Naive B cell (primary cell): ENCODE measurements around the gene CFAP90. TPM values are rescaled to one million over a fixed set of nuclear protein-coding genes. Genes with fewer than 3 reads are reported as not detected.

ENCODE experiments used
- ATAC-seq, 2 donors: fragments of 150-1000 bp; cut with Tn5 transposase; 2 replicates each; pipeline ENCODE4 v1.10.0; 2021; ENCODE audit warnings: low read depth in 2 of 2, mild to moderate bottlenecking in 2 of 2, moderate library complexity in 2 of 2
- DNase-seq: peaks from one replicate; pipeline ENCODE4 v3.0.0; 2022
- H3K27ac Mint-ChIP-seq, 6 donors: one replicate each; pipeline ENCODE4 v1.8.0; 2020 to 2022; ENCODE audit warnings: mild to moderate bottlenecking in 6 of 6, mixed read lengths in 6 of 6, moderate library complexity in 5 of 6, inconsistent platforms in 2 of 6
- H3K27me3 Mint-ChIP-seq, 3 donors: one replicate each; pipeline ENCODE4 v1.8.0; 2021 to 2022; ENCODE audit warnings: mixed read lengths in 3 of 3, mild to moderate bottlenecking in 1 of 3
- H3K36me3 Mint-ChIP-seq, 2 donors: one replicate each; pipeline ENCODE4 v1.8.0; 2020 to 2022; ENCODE audit warnings: mixed read lengths in 2 of 2, inconsistent platforms in 1 of 2, mild to moderate bottlenecking in 1 of 2
- H3K4me1 Mint-ChIP-seq, 3 donors: one replicate each; pipeline ENCODE4 v1.8.0; 2020 to 2022; ENCODE audit warnings: mixed read lengths in 3 of 3, inconsistent platforms in 1 of 3, mild to moderate bottlenecking in 1 of 3, moderate library complexity in 1 of 3
- H3K4me3 Mint-ChIP-seq, 8 donors: one replicate each; pipeline ENCODE4 v1.8.0; 2020 to 2022; ENCODE audit warnings: mild to moderate bottlenecking in 8 of 8, mixed read lengths in 8 of 8, moderate library complexity in 8 of 8, inconsistent platforms in 2 of 8
- H3K9me3 Mint-ChIP-seq, 7 donors: one replicate each; pipeline ENCODE4 v1.8.0; 2020 to 2022; ENCODE audit warnings: mixed read lengths in 7 of 7, mild to moderate bottlenecking in 5 of 7, inconsistent platforms in 2 of 7, moderate library complexity in 1 of 7
- polyA plus RNA-seq, 6 donors: library from polyadenylated mRNA; unstranded; fragments of 300-500 nt; fragmentation: Illumina TruSeq; gene quantifications; one replicate each; pipeline ENCODE4 v1.2.3, GENCODE V29; 2021; ENCODE audit warnings: low read depth in 6 of 6

Gene CFAP90
- polyA plus RNA-seq, 6 donors from 2014 or later: not detected

DNA sequence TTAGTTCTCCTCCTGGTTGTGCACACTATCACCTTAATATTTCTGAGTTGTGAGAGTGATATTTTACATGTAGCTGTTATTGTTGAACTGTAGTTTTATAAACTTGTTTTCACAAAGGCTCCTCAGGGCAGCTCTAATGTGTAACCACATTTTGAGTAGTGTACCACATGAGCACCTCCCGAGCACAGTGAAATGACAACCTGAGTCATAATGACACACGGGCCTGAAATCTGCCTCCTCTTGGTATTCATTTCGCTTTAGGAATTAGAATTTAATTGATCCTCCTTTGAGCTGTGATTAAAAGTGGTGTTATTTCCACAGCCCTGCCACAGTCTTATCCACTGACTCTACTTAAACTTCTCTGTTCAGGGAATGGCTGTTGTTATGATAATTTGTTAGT lies 25.9 kb upstream of the CFAP90 start:
- peaks cover 15 to 22% (median 16%) of the 10 kb centered on the region in 3 donors for H3K4me1 Mint-ChIP-seq
- no peak for DNase-seq
- H3K4me3 Mint-ChIP-seq: no peak overlapping the region
- peaks cover 0 to 1% (median 0%) of the 10 kb centered on the region in 7 donors for H3K9me3 Mint-ChIP-seq
- peaks cover 12 to 22% of the 10 kb centered on the region in 2 donors for H3K36me3 Mint-ChIP-seq
- H3K27ac Mint-ChIP-seq: no peak overlapping the region
- no peaks in the 10 kb centered on the region for H3K27me3 Mint-ChIP-seq
- ATAC-seq: no peak

DNA sequence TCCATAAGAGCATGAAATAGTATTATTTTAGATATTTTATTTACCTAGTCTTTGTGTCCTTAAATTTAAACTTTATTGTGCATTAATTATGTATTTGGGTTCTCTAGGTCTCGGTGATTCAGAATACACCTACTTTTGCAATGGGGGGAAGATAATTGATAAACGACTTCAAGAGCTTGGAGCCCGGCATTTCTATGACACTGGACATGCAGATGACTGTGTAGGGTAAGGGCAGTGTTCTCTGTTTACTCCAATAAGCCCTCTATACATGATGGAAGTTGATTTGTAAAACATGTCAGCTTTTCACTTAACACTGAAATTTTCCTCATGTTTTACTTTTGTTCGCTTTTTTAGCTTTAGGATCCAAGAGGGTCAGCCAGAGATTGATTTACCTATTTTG lies 24.2 kb upstream of the CFAP90 start:
- Mint-ChIP-seq H3K4me1 (peaks cover 18 to 27% (median 19%) of the 10 kb centered on the region in 3 donors), H3K9me3 (no peaks in the 10 kb centered on the region), H3K27me3 (no peaks in the 10 kb centered on the region), H3K27ac (no peak overlapping the region), H3K36me3 (peaks cover 8 to 15% of the 10 kb centered on the region in 2 donors), H3K4me3 (no peak overlapping the region)
- ATAC-seq (no peak), DNase-seq (no peak)

DNA sequence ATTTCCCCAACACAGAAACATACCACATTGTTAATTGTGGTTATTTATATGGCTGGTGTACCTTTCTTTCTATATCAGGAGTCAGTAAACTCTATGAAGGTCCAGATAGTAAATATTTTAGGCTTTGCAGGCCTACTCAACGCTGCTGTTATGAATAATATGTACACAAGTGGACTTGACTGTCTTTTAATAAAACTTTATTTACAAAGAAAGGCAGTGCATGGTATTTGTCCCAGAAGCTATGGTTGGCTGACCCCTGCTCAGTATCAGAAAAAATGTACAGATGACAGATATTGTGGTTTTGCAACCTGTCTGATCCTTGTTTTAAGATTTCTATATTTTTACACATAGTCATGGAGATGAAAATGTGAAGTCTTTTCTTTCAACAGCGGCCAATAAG lies 23.7 kb upstream of the CFAP90 start:
- Mint-ChIP-seq H3K27me3 (no peaks in the 10 kb centered on the region), H3K9me3 (no peaks in the 10 kb centered on the region), H3K4me1 (peaks cover 22 to 31% (median 23%) of the 10 kb centered on the region in 3 donors), H3K4me3 (no peak overlapping the region), H3K27ac (no peak overlapping the region), H3K36me3 (peaks cover 8 to 15% of the 10 kb centered on the region in 2 donors)
- ATAC-seq (no peak), DNase-seq (no peak)

DNA sequence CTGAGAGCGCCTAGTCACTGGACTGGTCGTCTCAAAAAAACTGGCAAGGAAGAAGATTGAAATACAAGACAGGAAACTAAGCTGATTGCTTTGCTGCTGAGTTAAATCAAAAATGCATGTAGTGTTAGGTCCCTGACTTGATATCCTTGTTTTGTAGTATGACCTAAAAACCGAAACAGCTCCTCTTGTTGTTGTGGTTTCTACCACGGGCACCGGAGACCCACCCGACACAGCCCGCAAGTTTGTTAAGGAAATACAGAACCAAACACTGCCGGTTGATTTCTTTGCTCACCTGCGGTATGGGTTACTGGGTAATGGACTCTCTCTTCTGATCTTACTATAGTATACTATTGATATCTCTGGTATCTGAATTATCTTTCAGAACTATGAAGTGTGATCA lies 22.3 kb upstream of the CFAP90 start:
- H3K36me3 Mint-ChIP-seq: peaks cover 8 to 15% of the 10 kb centered on the region in 2 donors
- H3K27ac Mint-ChIP-seq: peak overlapping the region in 1 of 6 donors; percentile 51
- H3K27me3 Mint-ChIP-seq: no peaks in the 10 kb centered on the region
- H3K4me1 Mint-ChIP-seq: peaks cover 27 to 36% (median 29%) of the 10 kb centered on the region in 3 donors
- H3K9me3 Mint-ChIP-seq: no peaks in the 10 kb centered on the region
- DNase-seq (no peak), ATAC-seq (no peak)
- H3K4me3 Mint-ChIP-seq: peak overlapping the region in 2 of 8 donors; percentile 8 to 48

DNA sequence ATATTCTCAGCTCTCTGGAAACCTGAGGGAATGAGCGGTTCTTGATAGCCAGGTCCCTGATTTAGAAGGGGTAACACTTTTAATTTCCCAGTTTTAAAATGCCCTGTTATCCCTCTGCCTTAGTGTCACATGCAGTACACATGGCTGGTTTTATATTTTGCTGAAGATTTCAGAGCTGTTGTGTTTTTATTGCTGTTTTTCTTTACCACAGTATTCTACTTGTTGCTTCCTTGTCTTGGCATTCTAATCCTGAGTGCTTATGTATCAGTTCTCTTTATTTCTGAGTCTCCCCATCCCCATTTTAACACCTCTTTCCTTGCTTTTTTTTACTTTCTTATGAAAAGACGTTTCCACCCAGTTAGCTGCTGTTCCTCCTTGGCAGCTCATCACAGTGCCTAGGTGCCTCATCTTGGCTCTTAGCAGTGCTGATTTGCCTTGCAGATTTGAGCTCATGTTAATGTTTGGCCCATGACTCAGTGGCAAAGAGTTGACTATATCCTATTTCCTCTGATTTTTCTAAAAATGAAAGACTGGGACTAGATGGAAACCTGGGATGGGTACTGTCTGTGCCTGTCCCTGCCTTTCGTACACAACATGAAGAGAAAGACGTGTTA lies 21.7 kb upstream of the CFAP90 start:
- Mint-ChIP-seq H3K9me3 (no peaks in the 10 kb centered on the region), H3K27ac (peak overlapping the region in 3 of 6 donors; percentile 2 to 64 (median 12)), H3K27me3 (no peaks in the 10 kb centered on the region), H3K4me1 (peaks cover 28 to 42% (median 35%) of the 10 kb centered on the region in 3 donors), H3K4me3 (peak overlapping the region in 2 of 8 donors; percentile 8 to 48), H3K36me3 (peaks cover 8 to 15% of the 10 kb centered on the region in 2 donors)
- ATAC-seq: no peak
- DNase-seq: no peak

DNA sequence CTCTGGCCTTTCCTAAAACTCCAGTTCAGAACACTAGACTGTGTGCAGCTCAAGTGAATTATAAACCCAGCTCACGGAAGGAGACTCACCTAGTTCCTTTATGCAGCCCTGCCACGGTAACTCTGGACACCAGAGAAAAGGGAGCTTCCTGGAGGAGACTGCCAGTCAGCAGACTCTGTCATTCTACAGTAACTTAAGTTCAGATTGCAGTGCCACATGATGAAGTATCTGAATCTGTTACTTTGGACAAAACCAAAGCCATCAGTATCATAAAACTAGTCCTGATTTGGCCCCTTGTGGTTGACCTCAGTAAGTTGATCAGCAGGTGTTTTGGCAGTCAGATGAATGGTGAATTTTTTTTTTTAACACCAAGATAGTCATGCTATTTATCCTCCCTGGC lies 20.7 kb upstream of the CFAP90 start:
- H3K4me1 Mint-ChIP-seq: peaks cover 28 to 50% (median 41%) of the 10 kb centered on the region in 3 donors
- ATAC-seq: no peak
- peak overlapping the region in 2 of 6 donors; percentile 63 to 76 for H3K27ac Mint-ChIP-seq
- peaks cover 8 to 15% of the 10 kb centered on the region in 2 donors for H3K36me3 Mint-ChIP-seq
- H3K4me3 Mint-ChIP-seq: peak overlapping the region in 4 of 8 donors; percentile 26 to 97 (median 33)
- no peaks in the 10 kb centered on the region for H3K27me3 Mint-ChIP-seq
- DNase-seq: no peak
- no peaks in the 10 kb centered on the region for H3K9me3 Mint-ChIP-seq

DNA sequence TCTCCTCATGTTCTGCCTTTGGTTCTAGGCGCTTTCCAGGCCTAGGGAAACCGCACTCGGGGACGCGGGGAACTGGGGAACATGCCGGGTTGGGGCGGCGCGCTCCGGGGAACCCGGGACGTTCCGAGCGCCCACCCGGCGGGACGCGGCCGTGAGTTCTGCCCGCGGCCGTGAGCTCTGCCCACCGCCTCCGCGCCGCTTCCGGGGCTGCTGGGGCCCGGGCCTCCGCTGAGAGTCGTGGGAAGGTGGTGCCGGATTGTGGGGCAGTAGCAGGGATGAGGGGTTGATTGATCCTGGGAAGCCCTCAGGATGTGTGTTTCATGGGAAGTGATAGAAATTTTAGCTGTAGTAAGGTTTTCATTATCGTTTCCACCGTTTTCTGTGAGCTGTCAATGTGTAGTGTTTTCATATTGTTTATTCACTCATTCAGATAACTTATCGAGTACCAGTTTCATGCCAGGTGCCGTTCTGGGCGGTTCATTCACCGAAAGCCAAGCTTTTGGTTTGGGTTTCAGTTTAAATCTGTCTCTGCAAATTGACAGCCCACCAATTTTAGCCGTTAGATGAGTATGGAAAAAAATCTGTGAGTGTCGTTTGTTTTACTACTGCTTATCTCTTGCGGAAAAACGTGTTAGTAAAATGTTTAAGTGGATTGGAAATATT lies 18.7 kb upstream of the CFAP90 start:
- H3K4me1 Mint-ChIP-seq: peaks cover 25 to 56% (median 53%) of the 10 kb centered on the region in 3 donors
- peak overlapping the region; percentile 90 to 97 (median 95) for H3K4me3 Mint-ChIP-seq
- no peaks in the 10 kb centered on the region for H3K27me3 Mint-ChIP-seq
- H3K36me3 Mint-ChIP-seq: peaks cover 0 to 4% of the 10 kb centered on the region in 2 donors
- ATAC-seq (peak; percentile 25 to 26), DNase-seq (no peak)
- no peaks in the 10 kb centered on the region for H3K9me3 Mint-ChIP-seq
- peak overlapping the region; percentile 73 to 91 (median 78) for H3K27ac Mint-ChIP-seq

DNA sequence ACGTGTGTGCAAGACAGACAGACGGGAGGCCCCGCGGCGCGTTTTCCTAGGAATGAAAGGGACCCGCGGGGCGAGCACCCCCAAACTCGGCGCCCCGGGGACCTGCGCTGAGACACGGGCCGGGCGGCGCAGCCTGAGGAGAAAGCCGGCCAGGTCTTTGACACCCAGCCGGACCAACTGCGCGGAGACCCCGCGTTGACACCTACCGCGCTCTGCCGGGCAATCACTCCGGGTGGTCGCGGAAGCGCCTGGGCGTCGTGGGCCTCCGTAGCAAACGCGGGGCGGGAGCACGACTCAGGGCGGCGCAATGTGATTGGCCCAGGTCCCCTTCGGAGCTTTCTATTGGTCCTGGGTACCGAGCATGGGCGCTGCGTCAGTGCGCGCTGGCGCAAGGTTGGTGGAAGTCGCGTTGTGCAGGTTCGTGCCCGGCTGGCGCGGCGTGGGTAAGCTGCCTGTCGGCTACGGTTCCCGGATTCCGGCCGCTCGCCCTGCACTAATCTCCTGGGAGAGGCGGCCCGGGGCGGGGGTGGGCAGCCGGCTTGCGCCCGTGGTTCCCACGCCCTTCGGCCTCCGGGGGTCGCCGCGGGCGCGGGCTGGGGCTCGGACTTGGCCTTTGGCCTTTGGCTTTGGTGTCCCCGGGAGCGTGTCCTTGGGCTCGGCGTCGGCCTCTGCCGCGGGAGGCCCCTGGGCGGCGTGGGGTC lies 18.0 kb upstream of the CFAP90 start, which contains the start of the genes FASTKD3 and MTRR:
Gene FASTKD3, minus strand, starts transcription at position 259 of the 701 bp plus-strand sequence. CDS start 948 bp downstream, outside the sequence.
Gene MTRR, plus strand, starts transcription at position 376 of the 701 bp plus-strand sequence. CDS start 1,647 bp downstream, outside the sequence.
- DNase-seq (peak; percentile 88), ATAC-seq (peak; percentile 99)
- H3K4me1 Mint-ChIP-seq: peaks cover 25 to 53% (median 51%) of the 10 kb centered on the region in 3 donors
- peaks cover 0 to 4% of the 10 kb centered on the region in 2 donors for H3K36me3 Mint-ChIP-seq
- H3K9me3 Mint-ChIP-seq: no peaks in the 10 kb centered on the region
- H3K27ac Mint-ChIP-seq: peak within 1 kb of the TSS; percentile 76 to 96 (median 89)
- no peaks in the 10 kb centered on the region for H3K27me3 Mint-ChIP-seq
- peak within 1 kb of the TSS; percentile 95 to 97 (median 96) for H3K4me3 Mint-ChIP-seq

DNA sequence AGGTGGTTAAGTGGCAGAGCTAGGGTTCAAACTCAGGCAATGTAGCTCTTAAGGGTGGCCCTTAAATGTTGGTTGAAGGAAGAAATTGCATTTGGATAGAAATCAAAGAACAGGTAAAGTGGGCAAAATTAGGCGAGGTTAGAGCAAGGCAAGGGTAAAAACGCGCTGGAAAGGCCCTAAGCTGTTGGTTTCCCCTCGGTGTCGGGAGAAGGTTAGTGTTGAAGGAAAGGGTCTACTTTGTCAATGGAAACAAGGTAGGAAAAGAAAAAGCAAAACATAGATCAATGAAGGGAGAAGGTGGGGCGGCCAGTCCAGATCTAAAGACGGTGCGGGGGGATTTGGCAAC lies 17.5 kb upstream of the CFAP90 start:
- Mint-ChIP-seq H3K9me3 (no peaks in the 10 kb centered on the region), H3K4me1 (peaks cover 25 to 50% (median 50%) of the 10 kb centered on the region in 3 donors), H3K36me3 (peaks cover under 1 to 4% of the 10 kb centered on the region in 2 donors), H3K4me3 (peak overlapping the region; percentile 94 to 97 (median 95)), H3K27me3 (no peaks in the 10 kb centered on the region), H3K27ac (peak overlapping the region; percentile 76 to 96 (median 86))
- ATAC-seq (no peak), DNase-seq (no peak)

DNA sequence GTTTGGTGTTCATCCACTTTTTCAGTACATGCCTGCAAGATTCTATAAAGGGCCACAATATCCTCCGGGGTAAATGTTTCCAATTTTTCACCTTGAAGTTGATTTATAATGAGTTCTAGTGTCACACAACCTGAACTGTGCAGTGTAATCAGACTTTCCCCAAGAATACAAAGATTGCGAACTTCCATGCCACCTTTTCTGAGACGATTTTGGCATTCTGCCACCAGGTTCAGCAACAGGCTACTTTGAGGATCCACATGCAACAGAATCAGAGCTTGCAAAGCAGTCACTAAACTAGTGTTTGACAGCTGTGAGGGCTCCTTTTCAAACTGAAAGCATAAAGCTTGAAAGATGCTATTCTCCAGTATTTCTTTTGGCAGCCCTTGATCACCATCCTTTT lies 16.3 kb upstream of the CFAP90 start:
- ATAC-seq (no peak), DNase-seq (no peak)
- peak overlapping the region in 5 of 8 donors; percentile 21 to 97 (median 95) for H3K4me3 Mint-ChIP-seq
- peak overlapping the region in 1 of 6 donors; percentile 30 for H3K27ac Mint-ChIP-seq
- no peaks in the 10 kb centered on the region for H3K9me3 Mint-ChIP-seq
- H3K4me1 Mint-ChIP-seq: peaks cover 17 to 42% (median 42%) of the 10 kb centered on the region in 3 donors
- peaks cover 8 to 10% of the 10 kb centered on the region in 2 donors for H3K36me3 Mint-ChIP-seq
- H3K27me3 Mint-ChIP-seq: no peaks in the 10 kb centered on the region

DNA sequence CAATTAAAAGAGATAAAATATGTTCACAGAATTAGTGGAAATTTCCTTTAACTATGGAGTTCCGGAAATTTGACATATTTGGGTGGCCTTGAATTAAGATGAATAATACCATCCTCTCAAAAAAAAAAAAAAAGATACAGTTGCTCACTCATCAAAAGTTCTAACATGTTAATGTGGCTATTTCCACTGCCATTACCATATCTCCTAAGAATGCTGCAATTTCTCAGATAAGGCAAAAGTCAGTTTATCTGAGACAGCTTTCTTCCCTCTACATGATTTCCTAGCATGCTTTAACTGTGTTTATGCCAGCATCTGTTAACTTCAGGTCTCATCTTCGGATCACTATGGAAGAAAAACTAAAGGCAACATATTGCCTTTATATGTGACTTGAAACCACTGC lies 15.3 kb upstream of the CFAP90 start:
- peak overlapping the region in 1 of 8 donors; percentile 37 for H3K4me3 Mint-ChIP-seq

DNA sequence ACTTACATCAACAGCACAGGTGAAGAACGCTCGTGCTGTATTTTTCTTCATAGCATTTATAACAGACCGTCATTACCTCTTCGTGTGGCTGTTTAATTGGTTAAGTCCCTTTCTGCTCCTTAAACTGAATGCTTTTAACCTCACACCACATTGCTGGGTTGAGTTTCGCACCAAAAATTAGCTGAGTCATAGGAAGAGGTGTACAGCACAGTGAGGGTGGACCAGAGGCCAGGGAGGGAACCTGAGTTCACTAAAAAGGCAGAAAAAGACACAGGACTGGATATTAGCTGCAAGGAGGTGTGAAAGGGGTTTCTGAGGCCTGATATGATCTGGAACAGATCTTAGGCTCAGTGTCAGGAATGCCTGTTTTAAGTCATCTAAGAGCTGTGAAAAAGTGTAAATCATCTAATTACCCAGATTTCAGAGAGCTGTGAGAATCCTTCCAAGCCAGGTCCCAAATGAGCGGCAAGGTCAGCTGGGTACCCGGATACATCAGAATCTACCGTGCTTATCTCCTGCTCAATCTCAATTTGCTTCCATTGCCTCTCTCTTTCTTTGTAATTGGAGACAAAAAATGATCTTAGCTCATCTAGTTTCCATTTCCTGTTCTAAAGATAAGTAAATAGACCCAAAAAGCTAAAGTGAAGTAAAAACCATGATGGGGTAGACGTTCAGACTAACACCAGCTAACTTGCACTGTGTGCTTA lies 7.1 kb upstream of the CFAP90 start:
- peaks cover 0 to 4% (median 3%) of the 10 kb centered on the region in 7 donors for H3K9me3 Mint-ChIP-seq
- DNase-seq (no peak), ATAC-seq (no peak)
- H3K4me1 Mint-ChIP-seq: no peaks in the 10 kb centered on the region
- peaks cover 20 to 27% of the 10 kb centered on the region in 2 donors for H3K36me3 Mint-ChIP-seq
- peaks cover 0 to 3% (median 3%) of the 10 kb centered on the region in 3 donors for H3K27me3 Mint-ChIP-seq
- H3K4me3 Mint-ChIP-seq: no peak overlapping the region
- peak overlapping the region in 1 of 6 donors; percentile 14 for H3K27ac Mint-ChIP-seq

More for the DNA sequence above, 15.3 kb upstream of the CFAP90 start:
- Mint-ChIP-seq H3K27me3 (no peaks in the 10 kb centered on the region), H3K36me3 (peaks cover 8 to 10% of the 10 kb centered on the region in 2 donors), H3K4me1 (peaks cover 17 to 42% (median 36%) of the 10 kb centered on the region in 3 donors), H3K27ac (peak overlapping the region in 1 of 6 donors; percentile 73), H3K9me3 (no peaks in the 10 kb centered on the region)
- ATAC-seq (no peak), DNase-seq (no peak)
